ENCODE measurements around the gene ARL9. TPM values are rescaled to one million over a fixed set of nuclear protein-coding genes. Genes with fewer than 3 reads are reported as not detected.

ARL9 gene
- total RNA-seq, 2 experiments from 2014 or later = 0.17 TPM; not detected in 1

DNA sequence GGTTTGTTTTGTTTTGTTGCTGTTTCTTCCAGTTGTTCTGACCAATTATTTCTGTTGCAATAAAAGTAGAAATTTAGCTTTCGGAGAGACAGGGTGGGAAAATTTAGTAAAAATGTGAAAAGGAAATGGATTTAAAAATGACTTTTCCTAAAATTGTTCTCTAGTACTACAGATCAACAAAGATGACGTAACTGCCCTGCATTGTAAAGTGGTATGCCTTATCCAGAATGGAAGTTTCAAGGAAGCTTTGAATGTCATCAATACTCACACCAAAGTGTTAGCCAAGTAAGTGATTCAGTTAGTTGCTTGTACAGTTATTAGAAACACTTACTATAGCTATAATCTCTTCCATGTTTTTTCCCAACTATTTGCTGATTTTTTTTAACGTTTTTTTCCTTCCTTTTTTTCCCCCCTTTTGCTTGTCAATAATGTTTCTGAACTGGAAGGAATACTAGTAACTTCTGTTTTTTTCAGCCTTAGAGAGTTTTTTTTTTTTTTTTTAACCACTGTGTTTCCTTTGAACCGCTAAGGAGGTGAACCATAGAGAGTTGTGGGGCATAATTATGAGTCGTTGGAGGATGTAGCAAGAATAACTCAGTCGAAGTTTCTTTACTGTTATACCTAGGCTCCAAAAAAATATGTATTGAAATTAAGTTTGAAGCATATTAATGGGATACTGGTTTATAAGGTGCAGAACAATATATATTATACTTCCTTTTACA is 35.9 kb upstream of the ARL9 start:
- H3K4me1 Mint-ChIP-seq (ENCODE audit: low read depth) = peaks cover 57% of the 10 kb centered on the region
- no peaks in the 10 kb centered on the region for H3K9me3 Mint-ChIP-seq
- H3K27me3 Mint-ChIP-seq = no peaks in the 10 kb centered on the region
- ChIA-PET CTCF (interaction anchor here (1.2 to 1.4 kb wide), 2 partner anchors 15 to 44 kb away, joined by 3 to 4 read pairs; no protein-coding TSS in a partner anchor), POLR2A (interaction anchor here (0.6 to 2.9 kb wide), 5 partner anchors 34 to 508 kb away, joined by 3 to 65 read pairs (median 13); partner anchors contain the start of genes AASDH, NOA1, PAICS and POLR2B)
- no peak overlapping the region for H3K4me3 ChIP-seq (ENCODE audit: low read length)
- peaks cover 34% of the 10 kb centered on the region for H3K36me3 ChIP-seq (ENCODE audit: insufficient read depth, low read length)
- H3K4me3 Mint-ChIP-seq = peak overlapping the region; percentile 95
- H3K9me3 ChIP-seq (ENCODE audit: control insufficient read depth in 1 of 2, insufficient read depth in 1 of 2, low read length in 2 of 2) = no peaks in the 10 kb centered on the region
- no peak overlapping the region for H3K27ac ChIP-seq (ENCODE audit: low read depth in 1 of 2, low read length in 2 of 2)
- H3K36me3 Mint-ChIP-seq (ENCODE audit: low read depth) = peaks cover 67% of the 10 kb centered on the region
- H3K27me3 ChIP-seq (ENCODE audit: control insufficient read depth in 1 of 2, insufficient read depth in 2 of 2, low read length in 2 of 2) = no peaks in the 10 kb centered on the region
- ATAC-seq (ENCODE audit: poor library complexity) (no peak), DNase-seq (peak in 2 of 14 experiments; percentile 1 to 8)
- intact Hi-C loops (cut with DNase I, micrococcal nuclease) = loop anchor here (5.0 to 10.0 kb wide), 6 partner anchors 42 to 525 kb away; partner anchors contain the start of genes AASDH (in 1 of the 2) and CEP135 (in 1 of the 2)
- TF ChIP-seq, protein P1, sequence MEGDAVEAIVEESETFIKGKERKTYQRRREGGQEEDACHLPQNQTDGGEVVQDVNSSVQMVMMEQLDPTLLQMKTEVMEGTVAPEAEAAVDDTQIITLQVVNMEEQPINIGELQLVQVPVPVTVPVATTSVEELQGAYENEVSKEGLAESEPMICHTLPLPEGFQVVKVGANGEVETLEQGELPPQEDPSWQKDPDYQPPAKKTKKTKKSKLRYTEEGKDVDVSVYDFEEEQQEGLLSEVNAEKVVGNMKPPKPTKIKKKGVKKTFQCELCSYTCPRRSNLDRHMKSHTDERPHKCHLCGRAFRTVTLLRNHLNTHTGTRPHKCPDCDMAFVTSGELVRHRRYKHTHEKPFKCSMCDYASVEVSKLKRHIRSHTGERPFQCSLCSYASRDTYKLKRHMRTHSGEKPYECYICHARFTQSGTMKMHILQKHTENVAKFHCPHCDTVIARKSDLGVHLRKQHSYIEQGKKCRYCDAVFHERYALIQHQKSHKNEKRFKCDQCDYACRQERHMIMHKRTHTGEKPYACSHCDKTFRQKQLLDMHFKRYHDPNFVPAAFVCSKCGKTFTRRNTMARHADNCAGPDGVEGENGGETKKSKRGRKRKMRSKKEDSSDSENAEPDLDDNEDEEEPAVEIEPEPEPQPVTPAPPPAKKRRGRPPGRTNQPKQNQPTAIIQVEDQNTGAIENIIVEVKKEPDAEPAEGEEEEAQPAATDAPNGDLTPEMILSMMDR (IDR thresholded peaks at IDR 0.05) = no peak
- H3K27ac Mint-ChIP-seq = peak overlapping the region; percentile 32
- peaks cover 23% of the 10 kb centered on the region for H3K4me1 ChIP-seq (ENCODE audit: insufficient read depth, low read length)

DNA sequence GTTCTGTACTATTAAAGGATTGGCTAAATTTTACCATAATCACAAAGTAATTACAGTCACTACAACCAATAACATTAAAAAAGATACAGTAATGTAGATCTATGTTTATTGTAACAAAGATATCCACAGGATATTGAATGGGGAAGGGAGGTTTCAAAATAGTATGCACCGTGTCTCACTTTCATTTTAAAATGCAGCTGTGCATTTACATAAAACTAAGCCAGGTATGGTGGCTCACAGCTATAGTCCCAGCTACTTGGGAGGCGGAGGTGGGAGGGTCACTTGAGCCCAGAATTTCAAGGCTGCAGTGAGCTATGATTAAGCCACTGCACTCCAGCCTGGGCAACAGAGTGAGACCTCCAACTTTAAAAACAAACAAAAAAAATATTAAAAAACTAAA is 29.7 kb upstream of the ARL9 start:
- no peak overlapping the region for H3K4me3 ChIP-seq (ENCODE audit: low read length)
- POLR2A ChIA-PET = no interaction called here
- peaks cover 87% of the 10 kb centered on the region for H3K36me3 ChIP-seq (ENCODE audit: insufficient read depth, low read length)
- ATAC-seq (ENCODE audit: poor library complexity) = no peak
- no peaks in the 10 kb centered on the region for H3K9me3 ChIP-seq (ENCODE audit: control insufficient read depth in 1 of 2, insufficient read depth in 1 of 2, low read length in 2 of 2)
- peaks cover 98% of the 10 kb centered on the region for H3K36me3 Mint-ChIP-seq (ENCODE audit: low read depth)
- CTCF ChIA-PET = no interaction called here
- TF ChIP-seq, protein P1 (IDR thresholded peaks at IDR 0.05) = no peak
- no peak overlapping the region for H3K4me3 Mint-ChIP-seq
- intact Hi-C loops (cut with DNase I, micrococcal nuclease) = no loop called here
- no peak for DNase-seq
- H3K9me3 Mint-ChIP-seq = no peaks in the 10 kb centered on the region
- no peaks in the 10 kb centered on the region for H3K27me3 Mint-ChIP-seq
- peaks cover 5% of the 10 kb centered on the region for H3K4me1 Mint-ChIP-seq (ENCODE audit: low read depth)
- no peak overlapping the region for H3K27ac ChIP-seq (ENCODE audit: low read depth in 1 of 2, low read length in 2 of 2)
- no peaks in the 10 kb centered on the region for H3K4me1 ChIP-seq (ENCODE audit: insufficient read depth, low read length)
- H3K27ac Mint-ChIP-seq = no peak overlapping the region
- H3K27me3 ChIP-seq (ENCODE audit: control insufficient read depth in 1 of 2, insufficient read depth in 2 of 2, low read length in 2 of 2) = no peaks in the 10 kb centered on the region

DNA sequence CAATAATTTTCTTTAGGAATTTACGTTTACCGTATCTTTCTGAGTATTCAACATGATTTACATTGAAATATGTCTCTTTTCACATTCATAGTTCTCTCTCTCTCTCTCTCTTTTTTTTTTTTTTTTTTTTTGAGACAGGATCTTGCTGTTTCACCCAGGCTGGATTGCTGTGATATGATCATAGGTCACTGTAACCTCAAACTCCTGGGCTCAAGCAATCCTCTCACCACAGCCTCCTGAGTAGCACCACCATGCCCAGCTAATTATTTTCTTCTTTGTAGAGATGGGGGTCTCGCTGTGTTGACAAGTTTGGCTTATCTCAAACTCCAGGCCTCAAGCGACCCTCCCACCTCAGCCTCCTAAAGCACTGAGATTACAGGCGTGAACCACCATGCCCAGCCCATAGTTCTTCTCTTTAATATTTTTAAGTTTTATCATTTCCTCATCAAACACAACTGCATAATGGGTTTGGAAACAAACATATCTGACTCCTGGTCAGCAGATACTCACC is 28.3 kb upstream of the ARL9 start:
- no peak for ATAC-seq (ENCODE audit: poor library complexity)
- intact Hi-C loops (cut with DNase I, micrococcal nuclease) = no loop called here
- H3K4me1 ChIP-seq (ENCODE audit: insufficient read depth, low read length) = no peaks in the 10 kb centered on the region
- Mint-ChIP-seq H3K36me3 (ENCODE audit: low read depth) (peaks cover 94% of the 10 kb centered on the region), H3K27ac (no peak overlapping the region), H3K9me3 (no peaks in the 10 kb centered on the region), H3K4me3 (no peak overlapping the region), H3K4me1 (ENCODE audit: low read depth) (no peaks in the 10 kb centered on the region), H3K27me3 (no peaks in the 10 kb centered on the region)
- no peaks in the 10 kb centered on the region for H3K27me3 ChIP-seq (ENCODE audit: control insufficient read depth in 1 of 2, insufficient read depth in 2 of 2, low read length in 2 of 2)
- TF ChIP-seq, protein P1 (IDR thresholded peaks at IDR 0.05) = no peak
- no peak overlapping the region for H3K4me3 ChIP-seq (ENCODE audit: low read length)
- H3K9me3 ChIP-seq (ENCODE audit: control insufficient read depth in 1 of 2, insufficient read depth in 1 of 2, low read length in 2 of 2) = no peaks in the 10 kb centered on the region
- no peak overlapping the region for H3K27ac ChIP-seq (ENCODE audit: low read depth in 1 of 2, low read length in 2 of 2)
- peaks cover 81% of the 10 kb centered on the region for H3K36me3 ChIP-seq (ENCODE audit: insufficient read depth, low read length)
- ChIA-PET CTCF (no interaction called here), POLR2A (no interaction called here)
- no peak for DNase-seq

Data from CD4-positive, alpha-beta T cell (primary cell).